GM12878 (cell line): ENCODE measurements around the gene USP2. TPM values are rescaled to one million over a fixed set of nuclear protein-coding genes. Genes with fewer than 3 reads are reported as not detected.

Experiments used
- ATAC-seq: fragments of 200-7000 bp; cut with Tn5 transposase; 3 replicates; pipeline ENCODE4 v1.9.1; 2020; ENCODE audit warnings: mild to moderate bottlenecking, moderate library complexity
- BruUV-seq: library from RNA; stranded (reverse); fragments of 400-500 nt; replicated peaks from 2 replicates; lab custom pipeline; 2021; lab: Mats Ljungman, UMichigan
- CTCF ChIA-PET: fragments of 300-600 bp; sonication (Branson Sonifier 250); formaldehyde crosslinking; extraction: SDS; loops from one replicate; lab custom pipeline; 2021; ENCODE audit warnings: inconsistent platforms; lab: Yijun Ruan, JAX
- POLR2A ChIA-PET: fragments of 350-600 bp; formaldehyde crosslinking; extraction: SDS; loops from one replicate; lab custom pipeline; 2021; ENCODE audit warnings: inconsistent platforms; lab: Charles Lee
- RAD21 ChIA-PET: fragments of 300-600 bp; sonication (Branson Sonifier 250); formaldehyde crosslinking; loops from one replicate; lab custom pipeline; 2023; ENCODE audit warnings: antibody characterized with exemption; ENCODE audit not compliant: unreplicated experiment; lab: Charles Lee
- SMC1A ChIA-PET: fragments of 300-600 bp; sonication (Branson Sonifier 250); formaldehyde crosslinking; loops from one replicate; lab custom pipeline; 2023; ENCODE audit not compliant: unreplicated experiment, uncharacterized antibody; lab: Charles Lee
- DNase-seq: peaks from one replicate; pipeline ENCODE4 v3.0.0-alpha.2; 2011; ENCODE audit warnings: low read depth, low spot score
- FAIRE-seq: peaks from 3 replicates; lab custom pipeline; 2011; peaks lifted over from hg19 to GRCh38; lab: Jason Lieb, UNC
- H2AFZ ChIP-seq: 2 replicates; pipeline ENCODE4 v1.6.0; 2011; ENCODE audit warnings: low read depth, low read length, control low read depth; ENCODE audit not compliant: control insufficient read depth
- H3K27ac ChIP-seq: 2 replicates; pipeline ENCODE4 v1.5.1; 2011; ENCODE audit warnings: control low read depth; ENCODE audit not compliant: control insufficient read depth, insufficient read depth
- H3K27me3 ChIP-seq, 2 experiments: replicated peaks in 1 of 2; 2 replicates each; pipeline versions ENCODE4 v1.6.0 to v1.6.1; 2011; ENCODE audit warnings: low read length in 1 of 2; ENCODE audit not compliant: control insufficient read depth in 2 of 2, insufficient read depth in 2 of 2
- H3K36me3 ChIP-seq, 2 experiments: 2 replicates each; pipeline ENCODE4 v1.5.1; 2011; ENCODE audit warnings: low read length in 1 of 2; ENCODE audit not compliant: control insufficient read depth in 2 of 2, insufficient read depth in 2 of 2
- H3K4me1 ChIP-seq: 2 replicates; pipeline ENCODE4 v1.6.1; 2011; ENCODE audit warnings: mild to moderate bottlenecking, low read length, moderate library complexity, mixed read lengths; ENCODE audit not compliant: control insufficient read depth, insufficient read depth
- H3K4me2 ChIP-seq: 2 replicates; pipeline ENCODE4 v1.6.0; 2011; ENCODE audit warnings: control low read depth; ENCODE audit not compliant: control insufficient read depth, insufficient read depth
- H3K4me3 ChIP-seq: fragments of 200-600 bp; sonication (generic); 2 replicates; pipeline ENCODE4 v1.5.1; 2016
- H3K79me2 ChIP-seq: 2 replicates; pipeline ENCODE4 v1.6.0; 2011; ENCODE audit warnings: low read length; ENCODE audit not compliant: control insufficient read depth, insufficient read depth
- H3K9ac ChIP-seq: 2 replicates; pipeline ENCODE4 v1.8.0; 2011; ENCODE audit warnings: low read length, control low read depth, mixed read lengths; ENCODE audit not compliant: control insufficient read depth, insufficient read depth
- H3K9me3 ChIP-seq: replicated peaks from 3 replicates; pipeline ENCODE4 v1.5.1; 2011; ENCODE audit warnings: mild to moderate bottlenecking, low read length; ENCODE audit not compliant: control insufficient read depth, insufficient read depth
- H4K20me1 ChIP-seq: 2 replicates; pipeline ENCODE4 v1.6.0; 2011; ENCODE audit not compliant: control insufficient read depth, insufficient read depth
- BACH1 ChIP-seq: fragments of 450-650 bp; IDR thresholded peaks from 2 replicates; pipeline ENCODE4 v1.6.1; 2017; ENCODE audit warnings: mild to moderate bottlenecking, borderline replicate concordance
- BRCA1 ChIP-seq: IDR thresholded peaks from 2 replicates; pipeline ENCODE4 v1.6.1; 2011; ENCODE audit warnings: low read depth, low read length, improper control_type of control experiment
- HDAC6 ChIP-seq: fragments of 200-600 bp; sonication (generic); IDR thresholded peaks from one replicate; pipeline ENCODE4 v1.8.0; 2017; ENCODE audit warnings: antibody characterized with exemption; ENCODE audit not compliant: unreplicated experiment
- KDM1A ChIP-seq: fragments of 200-600 bp; sonication (generic); IDR thresholded peaks from 2 replicates; pipeline ENCODE4 v1.6.1; 2016; ENCODE audit warnings: borderline replicate concordance
- MEF2B ChIP-seq: fragments of 450-650 bp; IDR thresholded peaks from 2 replicates; pipeline ENCODE4 v1.6.1; 2018; ENCODE audit warnings: mild to moderate bottlenecking, moderate library complexity; ENCODE audit not compliant: partially characterized antibody, poor library complexity, severe bottlenecking
- MYB ChIP-seq: fragments of 150-350 bp; IDR thresholded peaks from 2 replicates; pipeline ENCODE4 v1.6.1; 2014; ENCODE audit warnings: mild to moderate bottlenecking, low read depth, low read length, borderline replicate concordance
- NBN ChIP-seq: fragments of 450-650 bp; IDR thresholded peaks from 2 replicates; pipeline ENCODE4 v1.6.1; 2016
- NRF1 ChIP-seq: conservative IDR thresholded peaks from 2 replicates; pipeline ENCODE4 v1.6.1; 2011; ENCODE audit warnings: mild to moderate bottlenecking, low read depth, low read length, improper control_type of control experiment
- POLR2A ChIP-seq: IDR thresholded peaks from 2 replicates; pipeline ENCODE4 v1.6.1; 2011; ENCODE audit warnings: low read depth, mild to moderate bottlenecking, low read length
- SP1 ChIP-seq: IDR thresholded peaks from one replicate; pipeline ENCODE4 v1.6.1; 2011; ENCODE audit warnings: low read depth, low read length
- STAT3 ChIP-seq: IDR thresholded peaks from 2 replicates; pipeline ENCODE4 v1.6.1; 2011; ENCODE audit warnings: low read depth, low read length, improper control_type of control experiment
- TCF7 ChIP-seq: IDR thresholded peaks from 2 replicates; pipeline ENCODE4 v1.6.1; 2014; ENCODE audit warnings: antibody characterized with exemption, borderline replicate concordance
- ZNF274 ChIP-seq: IDR thresholded peaks from one replicate; pipeline ENCODE4 v1.8.0; 2011; ENCODE audit not compliant: insufficient read length, insufficient read depth
- WGBS: methylation state at CpG from one replicate; pipeline ENCODE4 v1.1.6; 2016; ENCODE audit warnings: low lambda C conversion rate; ENCODE audit not compliant: insufficient replicate concordance, insufficient coverage; ENCODE audit errors: missing lambda C conversion rate; 5-methylcytosine and 5-hydroxymethylcytosine counted together
- in situ Hi-C: fragments of 300-500 bp; cut with MboI; formaldehyde crosslinking; loops from 9 replicates; pipeline ENCODE4 v1.14.3; 2018; ENCODE audit warnings: mixed read lengths
- intact Hi-C: fragments of 100-400 bp; cut with micrococcal nuclease; formaldehyde crosslinking; loops from one replicate; pipeline ENCODE4 v1.14.2; 2022; ENCODE audit not compliant: unreplicated experiment
- polyA plus RNA-seq, 11 experiments: library from polyadenylated mRNA; depleted of rRNA in 4 of 11; unstranded in 6 of 11; stranded (reverse) in 5 of 11; fragments of >200 nt; fragmentation: Nextera tagmentation in 4 of 11; fragmentation: Illumina TruSeq in 1 of 11; extraction: Ambion mirVana in 4 of 11; extraction: Trizol in 1 of 11; gene quantifications; 1 replicate in 1 of 11; 2 replicates in 10 of 11; pipeline versions ENCODE4 v1.2.1 to v1.2.3, GENCODE V29; 2011 to 2016; ENCODE audit warnings: inconsistent platforms in 2 of 11, missing spikeins in 2 of 11, low read depth in 1 of 11
- total RNA-seq, 4 experiments: library from RNA; depleted of rRNA in 3 of 4; stranded (reverse); fragments of >200 nt in 3 of 4; fragmentation: Illumina TruSeq in 1 of 4; extraction: Trizol in 1 of 4; gene quantifications; 2 replicates each; pipeline versions ENCODE4 v1.2.1 to v1.2.3, GENCODE V29; 2013 to 2021
- TF ChIP-seq, protein P1 (sequence below): fragments of 450-650 bp; formaldehyde crosslinking; IDR thresholded peaks from 2 replicates; pipeline ENCODE4 v1.4.0; 2020; ENCODE audit warnings: mild to moderate bottlenecking, moderate library complexity

USP2 gene
- total and polyA plus RNA-seq, 10 of the 15 experiments (the other 5 are each of a cell fraction or from before 2014, with no cell fraction given) = 0.03 to 0.13 (median 0.06) TPM; not detected in 4

DNA sequence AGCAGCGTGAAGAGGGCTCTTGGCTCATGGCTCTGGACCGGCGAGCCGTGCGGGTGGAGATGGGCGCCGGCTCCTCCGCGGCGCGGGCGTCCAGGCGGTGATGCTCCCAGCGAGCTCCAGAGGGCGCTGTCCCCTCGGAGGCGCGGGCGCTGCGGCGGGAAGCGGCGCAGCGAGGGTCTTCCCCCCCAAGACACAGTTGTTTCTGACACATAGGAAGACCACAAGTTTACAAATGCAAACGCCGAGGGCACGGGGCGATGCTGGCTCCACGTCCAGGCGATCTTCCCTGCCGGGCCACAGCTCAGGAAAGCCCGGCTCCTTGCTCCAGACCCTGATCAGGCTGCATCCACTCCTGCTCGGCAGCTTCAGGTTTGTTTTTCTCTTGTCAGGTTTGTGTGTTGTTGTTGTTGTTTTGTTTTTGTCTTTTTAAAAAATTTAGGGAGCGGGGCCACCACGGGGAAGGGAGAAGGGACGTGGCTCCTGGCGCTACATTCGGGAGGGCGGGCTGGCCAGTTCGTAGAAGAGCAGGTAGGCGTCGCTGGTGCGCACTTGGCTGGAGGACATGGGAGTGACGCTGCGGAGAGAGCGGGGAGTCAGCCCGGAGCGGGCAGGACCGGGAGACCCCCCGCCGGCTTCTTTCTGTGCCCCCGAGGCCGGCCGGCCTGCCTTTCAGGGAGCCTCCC, 25.0 kb downstream of the USP2 start (continued):
- no peak for TF ChIP-seq SP1
- TF ChIP-seq BACH1 = no peak

DNA sequence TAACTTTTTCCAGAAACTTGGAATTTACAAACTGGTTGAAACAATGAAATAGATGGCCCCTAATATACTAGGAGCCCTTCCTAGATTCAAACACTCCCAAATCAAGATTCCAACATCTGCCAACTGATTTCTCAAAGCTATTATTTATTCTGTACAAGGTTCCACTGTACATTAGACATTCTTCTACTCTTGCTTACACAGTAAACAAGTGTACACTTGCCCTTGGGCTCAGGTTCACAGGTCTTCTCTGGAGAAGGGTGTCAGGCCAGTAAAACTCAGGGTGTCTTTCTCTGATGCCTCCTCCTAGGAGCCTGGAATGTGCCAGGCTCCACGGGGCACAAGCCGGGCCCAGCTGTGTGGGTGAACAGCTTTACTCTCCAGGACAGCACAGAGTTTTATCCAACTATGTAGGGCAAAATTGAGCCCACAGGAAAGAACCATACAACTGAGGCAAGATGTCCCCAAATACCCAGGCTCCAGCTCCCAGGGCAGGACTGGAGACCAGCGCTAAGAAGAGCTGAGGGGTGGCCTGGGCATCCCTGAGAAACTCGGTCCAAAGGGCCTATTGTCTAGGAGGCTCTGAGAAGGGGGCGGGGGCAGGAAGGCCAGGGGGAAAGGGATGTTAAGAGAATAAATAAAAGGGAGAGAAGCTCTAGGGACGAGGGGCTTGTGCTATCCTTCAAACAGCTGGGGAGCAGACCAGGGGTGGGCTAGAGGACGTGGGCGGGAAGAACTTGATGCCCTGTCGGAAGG, 26.2 kb downstream of the USP2 start:
- ChIA-PET POLR2A (interaction anchor here (1.0 to 1.3 kb wide), 3 partner anchors 13 to 32 kb away, joined by 3 to 6 read pairs (median 3); no protein-coding TSS in a partner anchor), SMC1A (interaction anchor here (0.6 to 3.3 kb wide), 7 partner anchors 12 to 174 kb away, joined by 3 to 32 read pairs (median 6); no protein-coding TSS in a partner anchor), CTCF (interaction anchor here (0.9 to 4.8 kb wide), 23 partner anchors 7 to 1678 kb away, joined by 3 to 183 read pairs (median 6); partner anchors contain the start of gene USP2), RAD21 (interaction anchor here (1.3 to 4.5 kb wide), 4 partner anchors 12 to 186 kb away, joined by 3 to 49 read pairs (median 28); no protein-coding TSS in a partner anchor)
- FAIRE-seq (no peak), DNase-seq (no peak), ATAC-seq (no peak)
- Histone ChIP-seq H3K36me3 (no peaks in the 10 kb centered on the region), H3K9ac (no peak overlapping the region), H3K4me2 (no peak overlapping the region), H3K79me2 (no peaks in the 10 kb centered on the region), H3K27me3 (peaks cover 2 to 4% of the 10 kb centered on the region in 2 experiments; a peak in 3 of 4 replicates), H3K4me1 (peaks cover 10% of the 10 kb centered on the region), H3K9me3 (no peaks in the 10 kb centered on the region), H3K27ac (no peak overlapping the region), H3K4me3 (no peak overlapping the region), H4K20me1 (0 out of 2 replicates have a peak, but pooled peaks cover 2% of the 10 kb centered on the region), H2AFZ (no peak overlapping the region)
- intact Hi-C loops (no loop called here), in situ Hi-C loops (loop anchor here (5.0 kb wide), 1 partner anchor 117 kb away; no protein-coding TSS in a partner anchor)
- no TSS peak for BruUV-seq
- 20% methylated on average over 9 of the region's 9 CpGs for WGBS
- TF ChIP-seq KDM1A = no peak
- TF ChIP-seq TCF7 = no peak
- no peak for TF ChIP-seq NBN
- TF ChIP-seq, protein P1, sequence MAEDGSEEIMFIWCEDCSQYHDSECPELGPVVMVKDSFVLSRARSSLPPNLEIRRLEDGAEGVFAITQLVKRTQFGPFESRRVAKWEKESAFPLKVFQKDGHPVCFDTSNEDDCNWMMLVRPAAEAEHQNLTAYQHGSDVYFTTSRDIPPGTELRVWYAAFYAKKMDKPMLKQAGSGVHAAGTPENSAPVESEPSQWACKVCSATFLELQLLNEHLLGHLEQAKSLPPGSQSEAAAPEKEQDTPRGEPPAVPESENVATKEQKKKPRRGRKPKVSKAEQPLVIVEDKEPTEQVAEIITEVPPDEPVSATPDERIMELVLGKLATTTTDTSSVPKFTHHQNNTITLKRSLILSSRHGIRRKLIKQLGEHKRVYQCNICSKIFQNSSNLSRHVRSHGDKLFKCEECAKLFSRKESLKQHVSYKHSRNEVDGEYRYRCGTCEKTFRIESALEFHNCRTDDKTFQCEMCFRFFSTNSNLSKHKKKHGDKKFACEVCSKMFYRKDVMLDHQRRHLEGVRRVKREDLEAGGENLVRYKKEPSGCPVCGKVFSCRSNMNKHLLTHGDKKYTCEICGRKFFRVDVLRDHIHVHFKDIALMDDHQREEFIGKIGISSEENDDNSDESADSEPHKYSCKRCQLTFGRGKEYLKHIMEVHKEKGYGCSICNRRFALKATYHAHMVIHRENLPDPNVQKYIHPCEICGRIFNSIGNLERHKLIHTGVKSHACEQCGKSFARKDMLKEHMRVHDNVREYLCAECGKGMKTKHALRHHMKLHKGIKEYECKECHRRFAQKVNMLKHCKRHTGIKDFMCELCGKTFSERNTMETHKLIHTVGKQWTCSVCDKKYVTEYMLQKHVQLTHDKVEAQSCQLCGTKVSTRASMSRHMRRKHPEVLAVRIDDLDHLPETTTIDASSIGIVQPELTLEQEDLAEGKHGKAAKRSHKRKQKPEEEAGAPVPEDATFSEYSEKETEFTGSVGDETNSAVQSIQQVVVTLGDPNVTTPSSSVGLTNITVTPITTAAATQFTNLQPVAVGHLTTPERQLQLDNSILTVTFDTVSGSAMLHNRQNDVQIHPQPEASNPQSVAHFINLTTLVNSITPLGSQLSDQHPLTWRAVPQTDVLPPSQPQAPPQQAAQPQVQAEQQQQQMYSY (CRISPR knock-in tag) = no peak
- no peak for TF ChIP-seq MEF2B
- TF ChIP-seq STAT3 = no peak
- no peak for TF ChIP-seq POLR2A
- no peak for TF ChIP-seq BRCA1
- TF ChIP-seq HDAC6 = no peak
- no peak for TF ChIP-seq NRF1
- no peak for TF ChIP-seq MYB
- TF ChIP-seq ZNF274 = no peak
